ENCODE measurements around the gene CAB39L. TPM values are rescaled to one million over a fixed set of nuclear protein-coding genes. Genes with fewer than 3 reads are reported as not detected.

Gene CAB39L
- total and polyA plus RNA-seq, 2 of the 13 experiments (the other 11 are each of a cell fraction or from before 2014, with no cell fraction given) = 3.1 to 6.1 TPM

- TF ChIP-seq, protein P1, sequence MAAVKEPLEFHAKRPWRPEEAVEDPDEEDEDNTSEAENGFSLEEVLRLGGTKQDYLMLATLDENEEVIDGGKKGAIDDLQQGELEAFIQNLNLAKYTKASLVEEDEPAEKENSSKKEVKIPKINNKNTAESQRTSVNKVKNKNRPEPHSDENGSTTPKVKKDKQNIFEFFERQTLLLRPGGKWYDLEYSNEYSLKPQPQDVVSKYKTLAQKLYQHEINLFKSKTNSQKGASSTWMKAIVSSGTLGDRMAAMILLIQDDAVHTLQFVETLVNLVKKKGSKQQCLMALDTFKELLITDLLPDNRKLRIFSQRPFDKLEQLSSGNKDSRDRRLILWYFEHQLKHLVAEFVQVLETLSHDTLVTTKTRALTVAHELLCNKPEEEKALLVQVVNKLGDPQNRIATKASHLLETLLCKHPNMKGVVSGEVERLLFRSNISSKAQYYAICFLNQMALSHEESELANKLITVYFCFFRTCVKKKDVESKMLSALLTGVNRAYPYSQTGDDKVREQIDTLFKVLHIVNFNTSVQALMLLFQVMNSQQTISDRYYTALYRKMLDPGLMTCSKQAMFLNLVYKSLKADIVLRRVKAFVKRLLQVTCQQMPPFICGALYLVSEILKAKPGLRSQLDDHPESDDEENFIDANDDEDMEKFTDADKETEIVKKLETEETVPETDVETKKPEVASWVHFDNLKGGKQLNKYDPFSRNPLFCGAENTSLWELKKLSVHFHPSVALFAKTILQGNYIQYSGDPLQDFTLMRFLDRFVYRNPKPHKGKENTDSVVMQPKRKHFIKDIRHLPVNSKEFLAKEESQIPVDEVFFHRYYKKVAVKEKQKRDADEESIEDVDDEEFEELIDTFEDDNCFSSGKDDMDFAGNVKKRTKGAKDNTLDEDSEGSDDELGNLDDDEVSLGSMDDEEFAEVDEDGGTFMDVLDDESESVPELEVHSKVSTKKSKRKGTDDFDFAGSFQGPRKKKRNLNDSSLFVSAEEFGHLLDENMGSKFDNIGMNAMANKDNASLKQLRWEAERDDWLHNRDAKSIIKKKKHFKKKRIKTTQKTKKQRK (IDR thresholded peaks at IDR 0.05; ENCODE audit: low read length) = no peak
- TF ChIP-seq FOXP1 (IDR thresholded peaks at IDR 0.05) (no peak), FOXP1 (CRISPR knock-in tag; IDR thresholded peaks at IDR 0.05) (no peak), PHF8 (CRISPR knock-in tag; IDR thresholded peaks at IDR 0.05) (no peak), CREB1 (IDR thresholded peaks at IDR 0.05) (no peak), CREB1 (CRISPR knock-in tag; IDR thresholded peaks at IDR 0.05) (no peak)
Observed at GRCh38 chr13:49369866-49370265, 74.0 kb downstream of the CAB39L start (continued).

DNA sequence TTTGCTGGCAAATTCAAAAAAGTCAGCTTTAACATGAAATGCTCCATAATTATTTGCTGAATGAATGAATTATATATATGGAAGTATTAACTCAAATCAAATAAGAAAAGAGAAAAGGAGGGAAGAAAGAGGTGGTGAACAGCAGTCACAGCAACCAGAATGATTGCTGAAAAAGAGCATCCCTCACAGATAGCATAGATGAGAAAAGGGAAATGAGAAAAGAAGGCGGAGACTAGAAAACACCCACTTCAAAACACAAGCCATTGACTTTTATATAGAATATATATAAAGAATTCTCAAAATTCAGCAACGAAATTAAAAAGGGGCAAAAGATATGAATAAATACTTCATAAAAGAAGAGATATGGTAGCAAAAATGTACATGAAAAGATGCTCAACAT lies 75.2 kb downstream of the CAB39L start:
- POLR2A ChIA-PET = no interaction called here
- no peak for FAIRE-seq
- no peaks in the 10 kb centered on the region for H4K20me1 ChIP-seq (ENCODE audit: insufficient read depth, low read length)
- ATAC-seq = no peak
- H3K79me2 ChIP-seq (ENCODE audit: insufficient read depth, low read length) = no peaks in the 10 kb centered on the region
- H3K4me3 ChIP-seq (replicated peaks in 1 of 3; ENCODE audit: insufficient read depth in 1 of 3, low read depth in 2 of 3, low read length in 3 of 3) = no peak overlapping the region
- no peak overlapping the region for H3K4me2 ChIP-seq (ENCODE audit: low read depth, low read length)
- H3K9me3 ChIP-seq (ENCODE audit: low read length) = no peaks in the 10 kb centered on the region
- no peak overlapping the region for H2AFZ ChIP-seq (ENCODE audit: low read length)
- DNase-seq (ENCODE audit: low spot score) = no peak
- no peaks in the 10 kb centered on the region for H3K27me3 ChIP-seq (ENCODE audit: control insufficient read depth in 1 of 2, insufficient read depth in 2 of 2, low read length in 2 of 2)
- intact Hi-C loops (cut with micrococcal nuclease; ENCODE audit: unreplicated experiment) = no loop called here
- H3K4me1 ChIP-seq (ENCODE audit: insufficient read depth, low read length) = peaks cover 27% of the 10 kb centered on the region
- CTCF ChIA-PET (ENCODE audit: low intra/inter-chr PET ratio, low total read pairs) = no interaction called here
- H3K9ac ChIP-seq (ENCODE audit: insufficient read depth, low read depth, low read length) = no peak overlapping the region
- H3K27ac ChIP-seq (ENCODE audit: extremely low read length, insufficient read depth, low read length) = no peak overlapping the region
- BruUV-seq (replicated peaks) = no TSS peak
- no peaks in the 10 kb centered on the region for H3K36me3 ChIP-seq (replicated peaks in 1 of 2; ENCODE audit: control insufficient read depth in 1 of 2, insufficient read depth in 2 of 2, low read length in 2 of 2)
- WGBS (ENCODE audit: low lambda C conversion rate) = 69% methylated on average over 2 of the region's 2 CpGs
- in situ Hi-C loops (cut with HindIII; ENCODE audit: extremely low pct_ligation_motif_present, low pct_unique_long_range_greater_than_20kb) = no loop called here
- no peak for TF ChIP-seq NCOA1 (CRISPR knock-in tag; IDR thresholded peaks at IDR 0.05)
- no peak for TF ChIP-seq FIP1L1 (IDR thresholded peaks at IDR 0.05; ENCODE audit: borderline replicate concordance, insufficient read depth, low read depth, low read length)
- TF ChIP-seq, protein P2, sequence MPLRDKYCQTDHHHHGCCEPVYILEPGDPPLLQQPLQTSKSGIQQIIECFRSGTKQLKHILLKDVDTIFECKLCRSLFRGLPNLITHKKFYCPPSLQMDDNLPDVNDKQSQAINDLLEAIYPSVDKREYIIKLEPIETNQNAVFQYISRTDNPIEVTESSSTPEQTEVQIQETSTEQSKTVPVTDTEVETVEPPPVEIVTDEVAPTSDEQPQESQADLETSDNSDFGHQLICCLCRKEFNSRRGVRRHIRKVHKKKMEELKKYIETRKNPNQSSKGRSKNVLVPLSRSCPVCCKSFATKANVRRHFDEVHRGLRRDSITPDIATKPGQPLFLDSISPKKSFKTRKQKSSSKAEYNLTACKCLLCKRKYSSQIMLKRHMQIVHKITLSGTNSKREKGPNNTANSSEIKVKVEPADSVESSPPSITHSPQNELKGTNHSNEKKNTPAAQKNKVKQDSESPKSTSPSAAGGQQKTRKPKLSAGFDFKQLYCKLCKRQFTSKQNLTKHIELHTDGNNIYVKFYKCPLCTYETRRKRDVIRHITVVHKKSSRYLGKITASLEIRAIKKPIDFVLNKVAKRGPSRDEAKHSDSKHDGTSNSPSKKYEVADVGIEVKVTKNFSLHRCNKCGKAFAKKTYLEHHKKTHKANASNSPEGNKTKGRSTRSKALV (CRISPR knock-in tag; IDR thresholded peaks at IDR 0.05) = no peak
- no peak for TF ChIP-seq SALL1 (CRISPR knock-in tag; IDR thresholded peaks at IDR 0.05)
- TF ChIP-seq, protein P3, sequence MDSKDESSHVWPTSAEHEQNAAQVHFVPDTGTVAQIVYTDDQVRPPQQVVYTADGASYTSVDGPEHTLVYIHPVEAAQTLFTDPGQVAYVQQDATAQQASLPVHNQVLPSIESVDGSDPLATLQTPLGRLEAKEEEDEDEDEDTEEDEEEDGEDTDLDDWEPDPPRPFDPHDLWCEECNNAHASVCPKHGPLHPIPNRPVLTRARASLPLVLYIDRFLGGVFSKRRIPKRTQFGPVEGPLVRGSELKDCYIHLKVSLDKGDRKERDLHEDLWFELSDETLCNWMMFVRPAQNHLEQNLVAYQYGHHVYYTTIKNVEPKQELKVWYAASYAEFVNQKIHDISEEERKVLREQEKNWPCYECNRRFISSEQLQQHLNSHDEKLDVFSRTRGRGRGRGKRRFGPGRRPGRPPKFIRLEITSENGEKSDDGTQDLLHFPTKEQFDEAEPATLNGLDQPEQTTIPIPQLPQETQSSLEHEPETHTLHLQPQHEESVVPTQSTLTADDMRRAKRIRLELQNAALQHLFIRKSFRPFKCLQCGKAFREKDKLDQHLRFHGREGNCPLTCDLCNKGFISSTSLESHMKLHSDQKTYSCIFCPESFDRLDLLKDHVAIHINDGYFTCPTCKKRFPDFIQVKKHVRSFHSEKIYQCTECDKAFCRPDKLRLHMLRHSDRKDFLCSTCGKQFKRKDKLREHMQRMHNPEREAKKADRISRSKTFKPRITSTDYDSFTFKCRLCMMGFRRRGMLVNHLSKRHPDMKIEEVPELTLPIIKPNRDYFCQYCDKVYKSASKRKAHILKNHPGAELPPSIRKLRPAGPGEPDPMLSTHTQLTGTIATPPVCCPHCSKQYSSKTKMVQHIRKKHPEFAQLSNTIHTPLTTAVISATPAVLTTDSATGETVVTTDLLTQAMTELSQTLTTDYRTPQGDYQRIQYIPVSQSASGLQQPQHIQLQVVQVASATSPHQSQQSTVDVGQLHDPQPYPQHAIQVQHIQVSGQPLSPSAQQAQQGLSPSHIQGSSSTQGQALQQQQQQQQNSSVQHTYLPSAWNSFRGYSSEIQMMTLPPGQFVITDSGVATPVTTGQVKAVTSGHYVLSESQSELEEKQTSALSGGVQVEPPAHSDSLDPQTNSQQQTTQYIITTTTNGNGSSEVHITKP (CRISPR knock-in tag; IDR thresholded peaks at IDR 0.05; ENCODE audit: low read depth) = no peak
- TF ChIP-seq, protein P4, sequence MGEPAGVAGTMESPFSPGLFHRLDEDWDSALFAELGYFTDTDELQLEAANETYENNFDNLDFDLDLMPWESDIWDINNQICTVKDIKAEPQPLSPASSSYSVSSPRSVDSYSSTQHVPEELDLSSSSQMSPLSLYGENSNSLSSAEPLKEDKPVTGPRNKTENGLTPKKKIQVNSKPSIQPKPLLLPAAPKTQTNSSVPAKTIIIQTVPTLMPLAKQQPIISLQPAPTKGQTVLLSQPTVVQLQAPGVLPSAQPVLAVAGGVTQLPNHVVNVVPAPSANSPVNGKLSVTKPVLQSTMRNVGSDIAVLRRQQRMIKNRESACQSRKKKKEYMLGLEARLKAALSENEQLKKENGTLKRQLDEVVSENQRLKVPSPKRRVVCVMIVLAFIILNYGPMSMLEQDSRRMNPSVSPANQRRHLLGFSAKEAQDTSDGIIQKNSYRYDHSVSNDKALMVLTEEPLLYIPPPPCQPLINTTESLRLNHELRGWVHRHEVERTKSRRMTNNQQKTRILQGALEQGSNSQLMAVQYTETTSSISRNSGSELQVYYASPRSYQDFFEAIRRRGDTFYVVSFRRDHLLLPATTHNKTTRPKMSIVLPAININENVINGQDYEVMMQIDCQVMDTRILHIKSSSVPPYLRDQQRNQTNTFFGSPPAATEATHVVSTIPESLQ (CRISPR knock-in tag; conservative IDR thresholded peaks at IDR 0.05) = no peak
- no peak for TF ChIP-seq NPAS2 (CRISPR knock-in tag; IDR thresholded peaks at IDR 0.05; ENCODE audit: borderline replicate concordance)
- no peak for TF ChIP-seq HNRNPH1 (optimal IDR thresholded peaks at IDR 0.05; ENCODE audit: low read depth, low read length)

All from HepG2 (cell line).